HG03039 (cell line): ENCODE measurements around the gene SYCP2.
"Not testable (repeated sequence)": the region's sequence is repeated elsewhere in the genome, so short reads cannot be mapped to it uniquely, and the experiment has no call there.

ENCODE experiments used
- ATAC-seq: cut with Tn5 transposase; IDR thresholded peaks from one replicate; pipeline ENCODE4 v1.9.1; 2021; ENCODE audit warnings: mild to moderate bottlenecking, moderate library complexity; ENCODE audit not compliant: unreplicated experiment

SYCP2 gene

GRCh38 chr20:59908855-59909254 is 24.6 kb downstream of the SYCP2 start:
- no peak for ATAC-seq

DNA sequence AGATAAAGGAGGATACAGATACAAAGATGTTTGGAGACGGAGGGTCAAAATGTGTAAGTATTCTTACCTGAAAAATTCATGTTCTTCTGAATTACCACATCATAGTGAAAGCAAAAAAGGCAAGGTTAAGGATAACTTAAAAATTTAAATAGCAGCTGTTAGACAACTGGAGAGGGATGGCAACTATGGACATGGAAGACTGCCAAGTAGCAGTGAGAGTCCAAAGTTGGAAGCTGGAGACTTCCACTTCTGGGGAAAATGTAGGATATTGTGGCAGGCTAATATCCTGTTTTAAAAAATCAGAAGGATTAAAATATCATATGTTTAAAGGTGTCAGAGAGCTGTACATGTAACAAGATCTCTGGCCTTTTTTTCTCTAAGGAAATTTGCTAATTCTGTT is 29.8 kb downstream of the SYCP2 start:
- no peak for ATAC-seq

DNA sequence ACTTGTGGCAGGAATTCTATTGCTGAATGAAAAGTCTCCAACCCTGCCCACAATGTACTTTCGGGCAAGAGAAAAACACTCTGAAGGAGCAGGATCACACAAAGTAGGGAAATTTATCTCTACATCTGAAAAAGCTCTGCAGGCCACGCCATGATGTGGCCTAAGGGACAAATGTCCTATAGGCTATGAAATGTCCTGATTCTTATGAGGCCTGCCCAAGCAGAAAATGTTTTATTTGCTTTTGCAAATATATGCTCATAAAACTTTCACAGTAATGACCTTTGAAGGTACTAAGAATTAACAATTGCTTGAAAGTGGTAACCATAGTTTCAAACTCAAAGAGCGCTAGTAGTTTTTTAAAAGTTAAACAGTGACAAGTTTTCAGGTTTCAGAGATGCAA is 31.0 kb downstream of the SYCP2 start:
- ATAC-seq: no peak

GRCh38 chr20:59895908-59896307 is 37.5 kb downstream of the SYCP2 start:
- no peak for ATAC-seq

- ATAC-seq: no peak
These were observed 41.9 kb downstream of the SYCP2 start for GRCh38 chr20:59891581-59891980.

DNA sequence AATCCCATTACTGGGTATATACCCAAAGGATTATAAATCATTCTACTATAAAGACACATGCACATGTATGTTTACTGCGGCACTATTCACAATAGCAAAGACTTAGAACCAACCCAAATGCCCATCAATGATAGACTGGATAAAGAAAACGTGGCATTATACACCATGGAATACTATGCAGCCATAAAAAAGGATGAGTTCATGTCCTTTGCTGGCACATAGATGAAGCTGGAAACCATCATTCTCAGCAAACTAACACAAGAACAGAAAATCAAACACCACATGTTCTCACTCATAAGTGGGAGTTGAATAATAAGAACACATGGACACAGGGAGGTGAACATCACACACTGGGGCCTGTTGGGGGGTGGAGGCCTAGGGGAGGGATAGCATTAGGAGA is 43.4 kb downstream of the SYCP2 start:
- ATAC-seq: not testable (repeated sequence)

DNA sequence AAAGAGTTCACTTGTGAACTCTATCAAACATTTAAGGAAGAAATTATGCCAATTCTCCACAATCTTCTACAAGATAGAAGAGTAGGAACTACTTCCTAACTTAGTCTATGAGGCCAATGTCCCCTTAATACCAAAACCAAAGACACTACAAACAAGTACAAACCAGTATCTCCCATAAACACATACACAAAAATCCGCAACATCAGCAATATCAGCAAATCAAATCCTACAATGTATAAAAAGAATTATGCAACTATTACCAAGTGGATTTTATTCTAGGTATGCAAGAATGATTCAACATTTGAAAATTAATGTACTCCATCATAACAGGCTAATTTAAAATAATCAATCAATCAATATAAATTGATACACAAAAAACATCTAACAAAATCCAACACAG is 45.4 kb downstream of the SYCP2 start:
- no peak for ATAC-seq

DNA sequence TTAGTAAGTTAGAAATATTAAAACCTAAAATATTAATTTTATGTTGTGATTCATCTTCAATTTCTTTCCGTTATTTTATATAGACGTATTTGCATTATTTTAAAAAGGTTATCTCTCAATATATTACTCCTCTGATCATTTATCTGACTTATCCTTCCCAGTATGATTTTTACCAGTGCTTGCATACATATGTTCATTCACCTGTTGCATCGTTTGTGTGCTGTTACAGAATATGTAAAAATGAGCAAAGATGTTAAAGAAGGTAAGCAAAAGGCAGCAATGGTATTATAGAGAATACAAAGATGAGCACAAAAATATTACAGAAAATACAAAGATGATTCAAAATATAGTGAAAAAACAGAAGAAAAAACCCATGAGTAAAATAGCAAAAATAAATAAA is 48.9 kb downstream of the SYCP2 start:
- ATAC-seq: no peak

GRCh38 chr20:59880198-59880597 is 53.2 kb downstream of the SYCP2 start:
- ATAC-seq: no peak

GRCh38 chr20:59873409-59873808 is 60.0 kb downstream of the SYCP2 start:
- ATAC-seq: no peak

GRCh38 chr20:59871096-59871495 is 62.3 kb downstream of the SYCP2 start:
- ATAC-seq: no peak

DNA sequence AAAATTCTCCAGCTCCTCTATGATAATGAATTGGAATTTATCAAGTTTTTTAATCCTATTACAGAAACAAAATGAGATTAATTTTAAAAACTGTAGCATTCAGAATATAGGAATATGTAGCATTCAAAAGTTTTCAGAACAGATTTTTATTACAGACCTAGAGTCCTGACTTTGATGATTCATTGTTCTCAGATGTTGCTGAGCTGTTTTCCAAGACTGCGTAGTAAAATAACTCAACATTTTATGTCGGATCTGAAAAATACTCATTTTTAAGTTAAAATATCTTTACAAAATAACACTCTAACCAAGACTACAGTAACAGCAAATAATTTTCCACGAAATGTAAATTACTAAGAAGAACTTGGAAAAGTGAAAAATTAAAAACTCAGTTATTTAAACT is 67.1 kb downstream of the SYCP2 start:
- no peak for ATAC-seq

GRCh38 chr20:59864726-59865125 is 68.7 kb downstream of the SYCP2 start:
- ATAC-seq: no peak

DNA sequence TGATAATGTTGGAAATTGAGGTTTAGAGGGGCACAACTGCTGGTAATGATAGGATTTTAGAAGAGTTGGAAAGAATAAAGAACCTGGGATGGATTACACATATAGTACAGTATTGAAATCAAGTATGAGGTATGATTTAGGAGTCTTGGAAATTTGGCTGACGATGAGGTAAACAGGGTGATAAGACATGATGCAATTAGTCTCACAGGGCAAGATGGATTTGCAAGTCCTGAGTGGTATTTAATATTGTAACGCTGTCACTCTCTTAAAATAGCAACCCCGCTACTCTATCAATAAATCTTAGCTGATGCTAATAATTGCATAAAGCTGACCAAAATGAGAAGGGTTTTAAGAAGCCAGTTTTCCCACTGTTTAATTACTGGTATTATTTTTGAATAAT is 70.4 kb downstream of the SYCP2 start:
- ATAC-seq: no peak

DNA sequence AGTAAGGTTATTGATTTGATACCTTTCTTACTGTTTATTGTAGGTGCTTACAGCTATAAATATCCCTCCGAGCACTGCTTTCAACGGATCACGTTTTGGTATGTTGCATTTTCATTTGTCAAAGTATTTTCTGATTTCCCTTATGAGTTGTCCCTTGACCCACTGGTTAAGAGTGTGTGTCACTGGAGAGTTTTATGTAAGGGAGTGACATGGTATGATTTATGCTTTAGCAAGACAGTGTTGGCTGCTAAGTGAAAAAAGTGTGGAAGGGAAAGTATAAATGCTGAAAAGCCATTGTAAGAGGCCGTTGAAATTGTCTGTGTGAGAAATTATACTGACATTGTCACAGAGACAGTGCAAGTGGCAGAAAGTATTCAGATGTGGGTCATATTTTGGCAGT is 72.0 kb downstream of the SYCP2 start:
- ATAC-seq: no peak

- ATAC-seq: no peak
These were observed 75.0 kb downstream of the SYCP2 start for GRCh38 chr20:59858425-59858824.

- no peak for ATAC-seq
These were observed 75.5 kb downstream of the SYCP2 start for GRCh38 chr20:59857966-59858365.

- not testable (repeated sequence) for ATAC-seq
These were observed 76.5 kb downstream of the SYCP2 start for GRCh38 chr20:59856941-59857340.

- not testable (repeated sequence) for ATAC-seq
These were observed 76.9 kb downstream of the SYCP2 start for GRCh38 chr20:59856526-59856925.

DNA sequence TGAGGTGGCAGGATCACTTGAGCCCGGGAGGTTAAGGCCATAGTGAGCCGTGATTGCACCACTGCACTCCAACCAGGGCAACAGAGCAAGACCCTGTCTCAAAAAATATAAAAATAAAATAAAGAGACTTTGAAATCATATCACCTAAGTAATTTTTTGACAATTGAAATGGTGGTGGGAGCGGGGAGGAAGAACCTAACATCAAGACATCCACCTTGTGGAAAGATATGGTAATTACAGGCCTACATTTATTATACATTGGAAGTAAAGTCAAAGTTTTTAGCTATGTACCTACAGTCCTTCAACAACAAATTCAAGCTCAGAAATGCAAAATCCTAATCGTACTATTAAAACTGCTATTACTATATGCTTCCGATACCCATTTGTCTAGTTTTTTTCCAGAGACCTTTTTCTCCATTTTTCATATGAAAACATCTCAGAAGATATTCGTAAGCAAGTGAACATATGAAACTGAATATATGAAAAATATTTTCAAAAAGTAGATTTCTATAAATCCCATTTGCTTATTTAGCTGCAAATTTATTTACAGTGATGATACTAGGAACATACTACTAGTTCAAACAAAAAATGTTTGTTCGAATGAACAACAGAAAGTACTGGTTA is 83.3 kb downstream of the SYCP2 start:
- no peak for ATAC-seq

DNA sequence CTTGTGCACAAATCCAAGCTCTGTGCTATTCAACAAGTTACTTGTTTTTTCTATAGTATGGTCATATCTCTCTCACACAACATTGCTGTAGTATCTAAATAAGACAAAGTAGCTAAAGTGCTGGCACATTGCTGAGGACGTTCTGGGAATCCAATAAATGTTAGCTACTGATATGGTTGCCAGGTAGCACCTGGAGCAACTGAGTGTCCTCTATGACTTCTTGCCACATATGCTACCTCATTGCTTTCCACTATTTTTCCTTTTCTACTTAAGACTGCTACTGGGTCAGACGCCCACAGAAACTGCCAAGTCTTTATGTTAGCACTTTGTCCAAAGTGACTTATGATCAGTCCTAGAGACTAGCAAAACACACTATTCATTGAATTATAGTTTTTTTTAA is 85.3 kb downstream of the SYCP2 start:
- no peak for ATAC-seq

GRCh38 chr20:59845472-59845871 is 88.0 kb downstream of the SYCP2 start:
- ATAC-seq: no peak

DNA sequence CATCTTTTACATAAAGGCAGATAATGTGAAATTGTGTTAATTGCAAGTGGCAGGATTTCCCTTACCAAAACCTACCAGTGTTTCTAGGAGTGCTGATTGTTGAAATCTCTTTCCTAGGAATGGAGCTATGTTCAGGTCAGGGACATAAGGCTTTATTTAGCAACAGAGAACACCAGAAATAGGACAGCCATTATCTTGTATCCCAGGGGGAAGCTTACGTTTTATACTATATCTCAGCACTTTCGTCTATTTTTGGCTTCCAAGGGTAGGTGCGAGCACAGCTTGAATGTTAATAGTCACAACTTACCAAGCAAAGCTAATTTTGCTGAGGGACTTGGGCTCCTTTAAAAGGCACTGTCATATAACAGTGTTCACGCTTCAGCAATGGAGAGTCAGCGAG is 94.0 kb downstream of the SYCP2 start:
- ATAC-seq: no peak
